Heart left ventricle (tissue), 16 donors: ENCODE data around the gene RDX. TPM values are rescaled to one million over a fixed set of nuclear protein-coding genes. Genes with fewer than 3 reads are reported as not detected.
A peak's percentile ranks its signal among the peaks of the same experiment; 100 is the strongest.

Experiments used
- ATAC-seq, 4 donors: fragments of 200-7000 bp; cut with Tn5 transposase; one replicate each; pipeline ENCODE4 v1.9.1; 2020 to 2022; ENCODE audit warnings: moderate library complexity in 4 of 4, mild to moderate bottlenecking in 3 of 4, moderate number of reproducible peaks in 1 of 4
- DNase-seq, 5 donors: peaks; one replicate each; pipeline ENCODE4 v3.0.0-alpha.2; 2020
- H3K27ac ChIP-seq, 12 donors: fragments of 200-600 bp; sonication (generic) in 4 of 12; one replicate each; pipeline versions ENCODE4 v1.5.0 to v1.8.0; 2016 to 2022; ENCODE audit warnings: mild to moderate bottlenecking in 2 of 12
- H3K27me3 ChIP-seq, 9 donors: fragments of 200-600 bp; sonication (generic) in 2 of 9; one replicate each; pipeline versions ENCODE4 v1.5.1 to v1.8.0; 2016 to 2022; ENCODE audit warnings: mild to moderate bottlenecking in 3 of 9
- H3K36me3 ChIP-seq, 9 donors: fragments of 200-600 bp; sonication (generic) in 2 of 9; one replicate each; pipeline versions ENCODE4 v1.5.0 to v1.8.0; 2018 to 2022; ENCODE audit warnings: mild to moderate bottlenecking in 2 of 9
- H3K4me1 ChIP-seq, 12 donors: fragments of 200-600 bp; sonication (generic) in 4 of 12; one replicate each; pipeline versions ENCODE4 v1.5.0 to v1.8.0; 2016 to 2022; ENCODE audit warnings: mild to moderate bottlenecking in 3 of 12
- H3K4me3 ChIP-seq, 12 donors: fragments of 200-600 bp; sonication (generic) in 4 of 12; one replicate each; pipeline versions ENCODE4 v1.5.0 to v1.8.0; 2017 to 2022; ENCODE audit warnings: mild to moderate bottlenecking in 9 of 12, moderate library complexity in 4 of 12
- H3K9me3 ChIP-seq, 12 donors: fragments of 200-600 bp; sonication (generic) in 4 of 12; one replicate each; pipeline versions ENCODE4 v1.5.0 to v1.8.0; 2016 to 2022; ENCODE audit warnings: mild to moderate bottlenecking in 1 of 12
- CTCF ChIP-seq, 12 donors: fragments of 200-600 bp; sonication (generic) in 4 of 12; IDR thresholded peaks; one replicate each; pipeline versions ENCODE4 v1.5.0 to v1.8.0; 2018 to 2022; ENCODE audit warnings: antibody characterized with exemption in 12 of 12, mild to moderate bottlenecking in 5 of 12
- POLR2A ChIP-seq, 2 donors: fragments of 450-650 bp; IDR thresholded peaks; one replicate each; pipeline ENCODE4 v1.6.1; 2017; ENCODE audit warnings: antibody characterized with exemption in 2 of 2, mild to moderate bottlenecking in 2 of 2, moderate library complexity in 2 of 2
- WGBS, 4 donors: extraction: QIAGEN DNeasy Blood & Tissue Kit in 2 of 4; methylation state at CpG; one replicate each; pipeline versions ENCODE4 v1.1.5 to v1.1.7; 2013 to 2018; 5-methylcytosine and 5-hydroxymethylcytosine counted together
- intact Hi-C, 10 donors: fragments of 100-400 bp; cut with DNase I; formaldehyde crosslinking; loops; one replicate each; pipeline versions ENCODE4 v1.11.1 to v1.14.2; 2022
- polyA plus RNA-seq, 2 donors: library from polyadenylated mRNA; stranded (reverse); fragments of 200-250 nt; gene quantifications; one replicate each; pipeline ENCODE4 v1.2.3, GENCODE V29; 2013
- total RNA-seq, 9 donors: library from RNA; depleted of rRNA in 2 of 9; stranded (reverse); fragments of >200 nt in 2 of 9; fragmentation: NEBNext Ultra II Directional in 3 of 9; extraction: Animal tissue kit (Norgen Biotek cat#: 25700) in 3 of 9; gene quantifications; one replicate each; pipeline versions ENCODE4 v1.1.0 to v1.2.4, GENCODE V29; 2016 to 2023
- donor health status: ischemic (EF 13 %, LVEDD 7.1; RV severe dilation, severe dysfunction).
- donor health status: healthy with polysubstance abuse.
- donor health status: DM: no; HTN: yes; CAD: no.
- donor health status: DM: no; HTN: no; CAD: no.
- donor health status: ischemic (EF 25% LVEDD 6.9; RV normal size, moderate dysfunction).
- donor health status: ischemic (EF 25% LVEDD 5.7; RV mildly dilated, moderate dysfunction).
- donor health status: healthy.
- donor health status: DM: yes; HTN: yes; CAD: no.
- donor health status: ischemic (EF 35%, LVEDD 5.7; RV mildly dilated, moderate dysfunction).
- donor health status: nonischemic (EF 11% LVEDD 7.7; RV severe dilation, severe dysfunction).
- donor health status: DM: yes; HTN: yes; CAD: no.
- donor health status: PGD.
- donor health status: ischemic (EF 29% LVEDD 5.4; RV normal size, mild dysfunction).
- donor health status: nonischemic (EF 23%, LVEDD 6.1; RV moderate dilation, normal function).

Gene RDX
- total and polyA plus RNA-seq, 11 donors, result 33.5 to 148 (median 120) TPM

GRCh38 chr11:110156503-110156902 lies 139.9 kb downstream of the RDX start:
- Histone ChIP-seq H3K9me3 (no peaks in the 10 kb centered on the region), H3K4me1 (peaks cover 0 to 5% (median 0%) of the 10 kb centered on the region in 12 donors), H3K36me3 (peaks cover 0 to 38% (median 31%) of the 10 kb centered on the region in 9 donors), H3K27ac (no peak overlapping the region), H3K27me3 (no peaks in the 10 kb centered on the region), H3K4me3 (no peak overlapping the region)
- intact Hi-C loops, result no loop called here
- no peak for DNase-seq
- WGBS, 4 donors, result 91 to 95% (median 94%) methylated on average over 4 of the region's 4 CpGs
- no peak for ATAC-seq
- TF ChIP-seq CTCF (IDR thresholded peaks at IDR 0.05) (no peak), POLR2A (IDR thresholded peaks at IDR 0.05) (no peak)

- intact Hi-C loops, result no loop called here
- ATAC-seq (no peak), DNase-seq (no peak)
- H3K9me3 ChIP-seq, result no peaks in the 10 kb centered on the region
- H3K27me3 ChIP-seq, result no peaks in the 10 kb centered on the region
- H3K4me1 ChIP-seq, result peaks cover 0 to 14% (median 7%) of the 10 kb centered on the region in 12 donors
- no peak overlapping the region for H3K27ac ChIP-seq
- H3K36me3 ChIP-seq, result peaks cover 0 to 14% (median 6%) of the 10 kb centered on the region in 9 donors
- H3K4me3 ChIP-seq, result no peak overlapping the region
- TF ChIP-seq CTCF (IDR thresholded peaks at IDR 0.05) (no peak), POLR2A (IDR thresholded peaks at IDR 0.05) (no peak)
Measured at GRCh38 chr11:110153474-110153873, 142.9 kb downstream of the RDX start.

- Histone ChIP-seq H3K4me3 (no peak overlapping the region), H3K27ac (no peak overlapping the region), H3K9me3 (no peaks in the 10 kb centered on the region), H3K27me3 (no peaks in the 10 kb centered on the region), H3K4me1 (peaks cover 0 to 25% (median 14%) of the 10 kb centered on the region in 12 donors), H3K36me3 (peaks cover 0 to 10% (median 6%) of the 10 kb centered on the region in 9 donors)
- TF ChIP-seq CTCF (IDR thresholded peaks at IDR 0.05) (no peak), POLR2A (IDR thresholded peaks at IDR 0.05) (no peak)
- WGBS, 4 donors, result 57 to 79% (median 77%) methylated on average over 1 of the region's 1 CpG
- ATAC-seq, result no peak
- intact Hi-C loops, result no loop called here
- no peak for DNase-seq
Measured at GRCh38 chr11:110152199-110152598, 144.2 kb downstream of the RDX start.

GRCh38 chr11:110148775-110149744 lies 147.4 kb downstream of the RDX start:
- TF ChIP-seq CTCF (IDR thresholded peaks at IDR 0.05), result no peak
- TF ChIP-seq POLR2A (IDR thresholded peaks at IDR 0.05), result no peak
- Histone ChIP-seq H3K36me3 (peaks cover 0 to 9% (median 4%) of the 10 kb centered on the region in 9 donors), H3K4me3 (no peak overlapping the region), H3K4me1 (peaks cover 0 to 25% (median 14%) of the 10 kb centered on the region in 12 donors), H3K27me3 (no peaks in the 10 kb centered on the region), H3K9me3 (no peaks in the 10 kb centered on the region), H3K27ac (peak overlapping the region in 2 of 12 donors; percentile 21 to 44)
- intact Hi-C loops, result no loop called here
- 56 to 61% (median 60%) methylated on average over 9 of the region's 9 CpGs for WGBS, 4 donors
- ATAC-seq (peak in 3 of 4 donors; percentile 73 to 88 (median 85)), DNase-seq (no peak)
